Neural progenitor cell (in vitro differentiated cells): ENCODE data around the gene SLC50A1. TPM values are rescaled to one million over a fixed set of nuclear protein-coding genes. Genes with fewer than 3 reads are reported as not detected.

ENCODE experiments used
- DNase-seq: peaks from one replicate; pipeline ENCODE4 v3.0.0-alpha.2; 2016; ENCODE audit warnings: low spot score
- H2AFZ ChIP-seq: fragments of 200-600 bp; sonication (generic); replicated peaks from 2 replicates; pipeline ENCODE4 v1.6.1; 2016; ENCODE audit warnings: antibody characterized with exemption
- H3F3A ChIP-seq: fragments of 200-600 bp; sonication (generic); 2 replicates; pipeline ENCODE4 v1.6.1; 2016; ENCODE audit warnings: antibody characterized with exemption, low read depth
- H3K27ac ChIP-seq: fragments of 200-600 bp; sonication (generic); 2 replicates; pipeline ENCODE4 v1.5.1; 2016; ENCODE audit warnings: mild to moderate bottlenecking
- H3K27me3 ChIP-seq: fragments of 200-600 bp; sonication (generic); 2 replicates; pipeline ENCODE4 v1.6.1; 2016; ENCODE audit warnings: mild to moderate bottlenecking, moderate library complexity
- H3K36me3 ChIP-seq: fragments of 200-600 bp; sonication (generic); 2 replicates; pipeline ENCODE4 v1.5.1; 2016
- H3K4me1 ChIP-seq: fragments of 200-600 bp; sonication (generic); 2 replicates; pipeline ENCODE4 v1.6.1; 2016; ENCODE audit warnings: mixed run types
- H3K4me2 ChIP-seq: fragments of 200-600 bp; sonication (generic); 2 replicates; pipeline ENCODE4 v1.6.1; 2016
- H3K4me3 ChIP-seq: fragments of 200-600 bp; sonication (generic); 2 replicates; pipeline ENCODE4 v1.5.1; 2016
- H3K79me2 ChIP-seq: fragments of 200-600 bp; sonication (generic); 2 replicates; pipeline ENCODE4 v1.6.1; 2016; ENCODE audit warnings: low read depth
- H3K9ac ChIP-seq: fragments of 200-600 bp; sonication (generic); 2 replicates; pipeline ENCODE4 v1.6.1; 2016
- H3K9me3 ChIP-seq: fragments of 200-600 bp; sonication (generic); 2 replicates; pipeline ENCODE4 v1.5.1; 2016; ENCODE audit warnings: low read depth
- H4K20me1 ChIP-seq: fragments of 200-600 bp; sonication (generic); 2 replicates; pipeline ENCODE4 v1.6.1; 2016; ENCODE audit warnings: low read depth
- H3K27ac Mint-ChIP-seq: 3 replicates; pipeline ENCODE4 v1.8.0; 2021; ENCODE audit warnings: mixed read lengths
- H3K27me3 Mint-ChIP-seq: 2 replicates; pipeline ENCODE4 v1.8.0; 2022; ENCODE audit warnings: low read depth, mild to moderate bottlenecking, inconsistent platforms, moderate library complexity, mixed read lengths; ENCODE audit not compliant: insufficient read depth
- H3K36me3 Mint-ChIP-seq: 3 replicates; pipeline ENCODE4 v1.8.0; 2021; ENCODE audit warnings: mixed read lengths
- H3K4me1 Mint-ChIP-seq: 3 replicates; pipeline ENCODE4 v1.8.0; 2021; ENCODE audit warnings: mixed read lengths
- H3K4me3 Mint-ChIP-seq: 3 replicates; pipeline ENCODE4 v1.8.0; 2021; ENCODE audit warnings: mild to moderate bottlenecking, moderate library complexity, mixed read lengths
- H3K9me3 Mint-ChIP-seq: 3 replicates; pipeline ENCODE4 v1.8.0; 2020; ENCODE audit warnings: mixed read lengths
- EZH2 ChIP-seq: fragments of 200-600 bp; sonication (generic); IDR thresholded peaks from 2 replicates; pipeline ENCODE4 v1.6.1; 2017; ENCODE audit warnings: antibody characterized with exemption, mild to moderate bottlenecking, moderate library complexity
- EZH2phosphoT487 ChIP-seq: fragments of 200-600 bp; sonication (generic); IDR thresholded peaks from 2 replicates; pipeline ENCODE4 v1.6.1; 2017; ENCODE audit warnings: antibody characterized with exemption
- total RNA-seq: library from RNA; depleted of rRNA; stranded (reverse); fragments of >200 nt; gene quantifications from 2 replicates; pipeline ENCODE4 v1.2.3, GENCODE V29; 2015; ENCODE audit warnings: low replicate concordance
- TF ChIP-seq, protein P1 (sequence below): fragments of 200-600 bp; sonication (generic); IDR thresholded peaks from 2 replicates; pipeline ENCODE4 v1.5.1; 2017; ENCODE audit warnings: antibody characterized with exemption, mild to moderate bottlenecking

The SLC50A1 gene
- total RNA-seq, 1 donor from 2014 or later: 14.4 TPM

DNA sequence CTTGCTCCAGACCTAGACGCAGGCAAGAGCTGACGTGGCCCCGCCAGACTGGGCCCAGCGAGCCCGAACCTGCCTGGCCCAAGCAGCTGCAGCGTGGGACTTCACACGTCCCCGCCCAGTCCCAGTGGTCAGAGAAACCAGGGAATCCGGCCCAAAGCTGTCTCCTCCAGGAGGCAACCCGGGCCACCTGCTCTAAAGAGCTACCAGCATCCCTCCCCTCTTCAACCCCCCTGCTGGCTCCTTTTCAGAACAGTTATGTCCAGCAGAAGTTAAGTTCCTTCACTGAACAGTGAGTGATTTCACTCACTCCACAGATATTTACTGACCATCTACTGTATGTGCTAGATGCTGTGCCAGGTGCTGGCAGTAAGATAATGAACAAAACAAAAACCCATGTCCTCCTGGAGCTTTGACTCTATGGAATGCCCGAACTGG lies 10.1 kb upstream of the SLC50A1 start:
- no peaks in the 10 kb centered on the region for H3K36me3 Mint-ChIP-seq
- H3K27me3 ChIP-seq: peaks cover 97% of the 10 kb centered on the region
- H3K4me3 ChIP-seq: peak overlapping the region; percentile 64

DNA sequence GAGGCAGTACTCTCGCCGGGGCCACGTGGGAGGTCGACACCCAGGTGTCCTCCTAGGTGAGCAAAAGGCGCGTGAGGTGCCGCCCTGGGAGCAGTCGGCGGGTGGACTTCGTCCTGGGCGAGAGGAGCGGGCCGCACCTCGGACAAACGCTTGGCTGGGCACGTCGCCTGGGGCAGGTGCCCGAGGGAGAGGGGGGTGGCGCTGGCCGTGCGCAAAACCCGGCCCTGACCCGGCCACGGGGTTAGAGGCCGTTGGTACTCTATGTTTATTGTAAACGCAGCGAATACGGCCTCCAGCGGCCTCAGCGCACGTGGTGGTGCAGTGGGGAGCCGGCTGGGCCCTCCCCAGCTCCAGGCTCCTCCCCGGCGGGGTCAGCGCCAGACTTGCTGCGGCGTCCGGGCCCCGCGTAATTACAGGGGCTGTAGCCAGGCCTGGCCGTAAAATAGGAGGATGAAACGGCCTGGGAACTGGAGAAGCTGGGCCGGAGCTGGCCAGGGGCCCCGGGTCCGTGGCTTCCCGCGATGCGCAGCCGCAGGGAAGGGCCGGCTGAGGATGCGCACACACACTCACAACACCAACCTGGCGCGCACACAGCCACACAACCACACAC lies 9.6 kb upstream of the SLC50A1 start:
- H3F3A ChIP-seq: peaks cover 39% of the 10 kb centered on the region
- H3K36me3 ChIP-seq: no peaks in the 10 kb centered on the region
- no peak overlapping the region for H3K9ac ChIP-seq
- peak overlapping the region; percentile 95 for H3K4me2 ChIP-seq
- H3K9me3 ChIP-seq: no peaks in the 10 kb centered on the region
- peaks cover 13% of the 10 kb centered on the region for H4K20me1 ChIP-seq
- H3K27ac ChIP-seq: no peak overlapping the region
- no peak overlapping the region for H3K27ac Mint-ChIP-seq
- H3K4me1 Mint-ChIP-seq: peaks cover 47% of the 10 kb centered on the region
- peak overlapping the region; percentile 90 for H3K4me3 Mint-ChIP-seq
- no peaks in the 10 kb centered on the region for H3K9me3 Mint-ChIP-seq
- peaks cover 59% of the 10 kb centered on the region for H3K27me3 Mint-ChIP-seq
- no peaks in the 10 kb centered on the region for H3K79me2 ChIP-seq
- H3K4me3 ChIP-seq: peak overlapping the region; percentile 64
- TF ChIP-seq EZH2 (peak; percentile 43), EZH2phosphoT487 (peak; percentile 50)
- TF ChIP-seq, protein P1, sequence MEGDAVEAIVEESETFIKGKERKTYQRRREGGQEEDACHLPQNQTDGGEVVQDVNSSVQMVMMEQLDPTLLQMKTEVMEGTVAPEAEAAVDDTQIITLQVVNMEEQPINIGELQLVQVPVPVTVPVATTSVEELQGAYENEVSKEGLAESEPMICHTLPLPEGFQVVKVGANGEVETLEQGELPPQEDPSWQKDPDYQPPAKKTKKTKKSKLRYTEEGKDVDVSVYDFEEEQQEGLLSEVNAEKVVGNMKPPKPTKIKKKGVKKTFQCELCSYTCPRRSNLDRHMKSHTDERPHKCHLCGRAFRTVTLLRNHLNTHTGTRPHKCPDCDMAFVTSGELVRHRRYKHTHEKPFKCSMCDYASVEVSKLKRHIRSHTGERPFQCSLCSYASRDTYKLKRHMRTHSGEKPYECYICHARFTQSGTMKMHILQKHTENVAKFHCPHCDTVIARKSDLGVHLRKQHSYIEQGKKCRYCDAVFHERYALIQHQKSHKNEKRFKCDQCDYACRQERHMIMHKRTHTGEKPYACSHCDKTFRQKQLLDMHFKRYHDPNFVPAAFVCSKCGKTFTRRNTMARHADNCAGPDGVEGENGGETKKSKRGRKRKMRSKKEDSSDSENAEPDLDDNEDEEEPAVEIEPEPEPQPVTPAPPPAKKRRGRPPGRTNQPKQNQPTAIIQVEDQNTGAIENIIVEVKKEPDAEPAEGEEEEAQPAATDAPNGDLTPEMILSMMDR: no peak
- DNase-seq: peak; percentile 70
- H2AFZ ChIP-seq: peak overlapping the region; percentile 80
- peaks cover 59% of the 10 kb centered on the region for H3K4me1 ChIP-seq
- peaks cover 95% of the 10 kb centered on the region for H3K27me3 ChIP-seq
- no peaks in the 10 kb centered on the region for H3K36me3 Mint-ChIP-seq

More for the DNA sequence above, 10.1 kb upstream of the SLC50A1 start:
- Histone ChIP-seq H3K27ac (no peak overlapping the region), H3F3A (peaks cover 39% of the 10 kb centered on the region), H4K20me1 (peaks cover 13% of the 10 kb centered on the region), H2AFZ (peak overlapping the region; percentile 80), H3K36me3 (no peaks in the 10 kb centered on the region), H3K4me1 (peaks cover 59% of the 10 kb centered on the region), H3K9me3 (no peaks in the 10 kb centered on the region), H3K4me2 (peak overlapping the region; percentile 95), H3K79me2 (no peaks in the 10 kb centered on the region), H3K9ac (no peak overlapping the region)
- Mint-ChIP-seq H3K9me3 (no peaks in the 10 kb centered on the region), H3K27me3 (peaks cover 56% of the 10 kb centered on the region), H3K4me1 (peaks cover 42% of the 10 kb centered on the region), H3K27ac (no peak overlapping the region), H3K4me3 (peak overlapping the region; percentile 80)
- no peak for TF ChIP-seq EZH2
- no peak for TF ChIP-seq EZH2phosphoT487
- TF ChIP-seq, protein P1: no peak
- peak; percentile 46 for DNase-seq

DNA sequence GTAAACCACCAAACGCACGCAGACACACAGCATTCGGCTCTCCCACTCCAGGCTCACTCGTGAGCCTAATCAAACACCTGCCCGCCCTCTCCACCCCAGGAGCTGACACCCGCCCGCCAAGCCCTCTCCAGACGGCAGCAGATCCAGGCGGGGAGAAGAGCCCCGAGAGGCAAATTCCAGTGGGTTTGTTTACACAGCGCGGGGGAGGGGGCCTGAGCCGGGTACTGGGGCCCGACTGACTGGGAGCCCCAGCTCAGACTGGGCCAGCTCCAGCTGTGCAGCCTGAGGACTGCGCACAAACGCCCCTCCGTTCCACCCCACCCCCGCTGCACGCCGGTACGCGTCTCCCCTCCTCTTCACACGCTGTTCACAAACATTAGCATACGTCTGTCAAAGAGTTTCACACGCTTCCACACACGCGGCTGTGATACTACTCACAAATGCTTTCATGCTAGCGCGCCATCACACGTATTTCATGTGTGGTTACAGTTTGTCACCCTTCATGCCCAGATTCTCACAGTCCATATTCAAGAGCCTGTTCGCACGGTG lies 9.0 kb upstream of the SLC50A1 start:
- Histone ChIP-seq H2AFZ (peak overlapping the region; percentile 80), H3K4me3 (peak overlapping the region; percentile 64), H3K9me3 (no peaks in the 10 kb centered on the region), H3K4me2 (peak overlapping the region; percentile 95), H3K4me1 (peaks cover 59% of the 10 kb centered on the region), H3K27me3 (peaks cover 90% of the 10 kb centered on the region), H3K79me2 (no peaks in the 10 kb centered on the region), H3F3A (peaks cover 39% of the 10 kb centered on the region), H3K36me3 (no peaks in the 10 kb centered on the region), H3K27ac (no peak overlapping the region), H3K9ac (no peak overlapping the region), H4K20me1 (peaks cover 13% of the 10 kb centered on the region)
- Mint-ChIP-seq H3K27ac (no peak overlapping the region), H3K4me1 (peaks cover 48% of the 10 kb centered on the region), H3K27me3 (peaks cover 56% of the 10 kb centered on the region), H3K36me3 (no peaks in the 10 kb centered on the region), H3K9me3 (no peaks in the 10 kb centered on the region), H3K4me3 (peak overlapping the region; percentile 90)
- DNase-seq: peak; percentile 63
- TF ChIP-seq, protein P1: no peak
- TF ChIP-seq EZH2phosphoT487: no peak
- peak; percentile 37 for TF ChIP-seq EZH2
